Measurements from ENCODE around the gene AGFG2. TPM values are rescaled to one million over a fixed set of nuclear protein-coding genes. Genes with fewer than 3 reads are reported as not detected.

The AGFG2 gene
- total RNA-seq, 1 experiment from 2014 or later, result 42.5 TPM

DNA sequence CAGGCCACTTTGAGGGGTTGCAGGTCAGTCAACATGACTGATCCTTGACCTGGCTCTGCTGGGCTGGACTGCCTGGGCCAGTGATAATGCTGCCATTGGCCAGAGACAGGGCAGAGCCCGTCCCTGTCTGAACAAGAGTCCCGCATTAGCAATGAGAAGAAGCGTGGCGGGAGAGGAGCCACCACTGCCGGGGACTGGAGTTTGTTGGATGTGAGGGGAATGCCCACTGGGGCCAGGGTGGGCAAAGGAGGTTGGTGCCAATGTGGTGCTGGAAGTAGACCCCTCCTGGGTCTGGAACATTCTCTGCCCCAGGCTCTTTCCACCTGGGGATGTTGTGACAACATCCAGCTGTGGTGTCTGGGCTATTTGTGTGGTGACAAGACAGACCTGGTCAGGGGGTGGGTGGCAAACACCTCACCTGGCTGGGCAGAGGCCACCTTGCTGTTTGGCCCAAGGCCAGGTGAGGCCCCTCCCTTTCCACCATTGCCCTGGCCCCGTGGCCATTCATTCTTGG lies 27.1 kb downstream of the AGFG2 start:
- no peak for DNase-seq (ENCODE audit: low read depth, low spot score)
- Histone ChIP-seq H3K36me3 (ENCODE audit: control insufficient read depth, insufficient read depth, low read length) (no peaks in the 10 kb centered on the region), H3K27me3 (ENCODE audit: control insufficient read depth, insufficient read depth, low read length) (no peaks in the 10 kb centered on the region), H3K4me3 (ENCODE audit: low read depth in 2 of 2, low read length in 2 of 2) (no peak overlapping the region), H3K4me1 (ENCODE audit: control insufficient read depth, insufficient read depth, low read length) (peaks cover 32% of the 10 kb centered on the region), H3K9me3 (ENCODE audit: control insufficient read depth, insufficient read depth, low read depth, low read length) (no peaks in the 10 kb centered on the region), H3K27ac (ENCODE audit: low read length) (no peak overlapping the region)
- TF ChIP-seq REST (IDR thresholded peaks at IDR 0.05; ENCODE audit: insufficient read depth in 1 of 2, low read depth in 2 of 2, low read length in 1 of 2) (no peak), POLR2AphosphoS5 (IDR thresholded peaks at IDR 0.05; ENCODE audit: low read depth, low read length) (no peak), TCF7L2 (IDR thresholded peaks at IDR 0.05; ENCODE audit: low read depth, low read length) (no peak), SIN3A (IDR thresholded peaks at IDR 0.05; ENCODE audit: borderline replicate concordance, insufficient read depth, low read depth, low read length) (no peak)
- TF ChIP-seq, protein P1, sequence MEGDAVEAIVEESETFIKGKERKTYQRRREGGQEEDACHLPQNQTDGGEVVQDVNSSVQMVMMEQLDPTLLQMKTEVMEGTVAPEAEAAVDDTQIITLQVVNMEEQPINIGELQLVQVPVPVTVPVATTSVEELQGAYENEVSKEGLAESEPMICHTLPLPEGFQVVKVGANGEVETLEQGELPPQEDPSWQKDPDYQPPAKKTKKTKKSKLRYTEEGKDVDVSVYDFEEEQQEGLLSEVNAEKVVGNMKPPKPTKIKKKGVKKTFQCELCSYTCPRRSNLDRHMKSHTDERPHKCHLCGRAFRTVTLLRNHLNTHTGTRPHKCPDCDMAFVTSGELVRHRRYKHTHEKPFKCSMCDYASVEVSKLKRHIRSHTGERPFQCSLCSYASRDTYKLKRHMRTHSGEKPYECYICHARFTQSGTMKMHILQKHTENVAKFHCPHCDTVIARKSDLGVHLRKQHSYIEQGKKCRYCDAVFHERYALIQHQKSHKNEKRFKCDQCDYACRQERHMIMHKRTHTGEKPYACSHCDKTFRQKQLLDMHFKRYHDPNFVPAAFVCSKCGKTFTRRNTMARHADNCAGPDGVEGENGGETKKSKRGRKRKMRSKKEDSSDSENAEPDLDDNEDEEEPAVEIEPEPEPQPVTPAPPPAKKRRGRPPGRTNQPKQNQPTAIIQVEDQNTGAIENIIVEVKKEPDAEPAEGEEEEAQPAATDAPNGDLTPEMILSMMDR (IDR thresholded peaks at IDR 0.05), result no peak
- in situ Hi-C loops (cut with HindIII; ENCODE audit: low pct_unique_long_range_greater_than_20kb, low sequenced_read_pairs), result no loop called here
- ChIA-PET POLR2A (no interaction called here), CTCF (interaction anchor here (0.6 to 0.7 kb wide), 2 partner anchors 60 to 100 kb away, joined by 5 to 8 read pairs; no protein-coding TSS in a partner anchor)
- no peak for ATAC-seq
- BruUV-seq (replicated peaks), result TSS peak; percentile 59
- intact Hi-C loops (cut with micrococcal nuclease; ENCODE audit: unreplicated experiment), result no loop called here

- H3K9me3 ChIP-seq (ENCODE audit: control insufficient read depth, insufficient read depth, low read depth, low read length), result no peaks in the 10 kb centered on the region
- ChIA-PET POLR2A (no interaction called here), CTCF (no interaction called here)
- no peak overlapping the region for H3K4me3 ChIP-seq (ENCODE audit: low read depth in 2 of 2, low read length in 2 of 2)
- BruUV-seq (replicated peaks), result no TSS peak
- H3K36me3 ChIP-seq (ENCODE audit: control insufficient read depth, insufficient read depth, low read length), result no peaks in the 10 kb centered on the region
- ATAC-seq (no peak), DNase-seq (ENCODE audit: low read depth, low spot score) (no peak)
- peaks cover 43% of the 10 kb centered on the region for H3K4me1 ChIP-seq (ENCODE audit: control insufficient read depth, insufficient read depth, low read length)
- in situ Hi-C loops (cut with HindIII; ENCODE audit: low pct_unique_long_range_greater_than_20kb, low sequenced_read_pairs) (no loop called here), intact Hi-C loops (cut with micrococcal nuclease; ENCODE audit: unreplicated experiment) (no loop called here)
- peak overlapping the region; percentile 34 for H3K27ac ChIP-seq (ENCODE audit: low read length)
- TF ChIP-seq TCF7L2 (IDR thresholded peaks at IDR 0.05; ENCODE audit: low read depth, low read length), result no peak
- no peak for TF ChIP-seq SIN3A (IDR thresholded peaks at IDR 0.05; ENCODE audit: borderline replicate concordance, insufficient read depth, low read depth, low read length)
- TF ChIP-seq, protein P1 (IDR thresholded peaks at IDR 0.05), result no peak
- TF ChIP-seq POLR2AphosphoS5 (IDR thresholded peaks at IDR 0.05; ENCODE audit: low read depth, low read length), result no peak
- TF ChIP-seq REST (IDR thresholded peaks at IDR 0.05; ENCODE audit: insufficient read depth in 1 of 2, low read depth in 2 of 2, low read length in 1 of 2), result no peak
- H3K27me3 ChIP-seq (ENCODE audit: control insufficient read depth, insufficient read depth, low read length), result no peaks in the 10 kb centered on the region
These were observed 28.2 kb downstream of the AGFG2 start for GRCh38 chr7:100567031-100567730.

Data from Panc1 (cell line).